ENCODE results near the gene PDS5A. TPM values are rescaled to one million over a fixed set of nuclear protein-coding genes. Genes with fewer than 3 reads are reported as not detected.

Gene PDS5A
- total RNA-seq, 4 donors from 2014 or later: 42.9 to 107 (median 68.9) TPM

- Histone ChIP-seq H3K4me1 (no peaks in the 10 kb centered on the region), H3K9me3 (no peaks in the 10 kb centered on the region), H3K36me3 (no peaks in the 10 kb centered on the region), H3K4me3 (no peak overlapping the region), H3K27me3 (no peaks in the 10 kb centered on the region), H3K27ac (no peak overlapping the region)
- no peak for DNase-seq
- TF ChIP-seq POLR2A (IDR thresholded peaks at IDR 0.05): no peak
- no peak for TF ChIP-seq CTCF (IDR thresholded peaks at IDR 0.05)
- intact Hi-C loops (cut with DNase I; ENCODE audit: low total_unique reads): no loop called here
These were observed 112.4 kb downstream of the PDS5A start for GRCh38 chr4:39865280-39865679.

GRCh38 chr4:39864391-39864790 lies 113.3 kb downstream of the PDS5A start:
- intact Hi-C loops (cut with DNase I; ENCODE audit: low total_unique reads): no loop called here
- no peaks in the 10 kb centered on the region for H3K9me3 ChIP-seq
- H3K36me3 ChIP-seq: no peaks in the 10 kb centered on the region
- no peak overlapping the region for H3K4me3 ChIP-seq
- H3K4me1 ChIP-seq: no peaks in the 10 kb centered on the region
- no peak overlapping the region for H3K27ac ChIP-seq
- H3K27me3 ChIP-seq: no peaks in the 10 kb centered on the region
- TF ChIP-seq POLR2A (IDR thresholded peaks at IDR 0.05) (no peak), CTCF (IDR thresholded peaks at IDR 0.05) (no peak)
- DNase-seq: no peak

GRCh38 chr4:39860804-39861203 lies 116.9 kb downstream of the PDS5A start:
- no peak for DNase-seq
- TF ChIP-seq CTCF (IDR thresholded peaks at IDR 0.05): no peak
- no peak for TF ChIP-seq POLR2A (IDR thresholded peaks at IDR 0.05)
- Histone ChIP-seq H3K4me1 (no peaks in the 10 kb centered on the region), H3K36me3 (no peaks in the 10 kb centered on the region), H3K27ac (no peak overlapping the region), H3K4me3 (no peak overlapping the region), H3K9me3 (no peaks in the 10 kb centered on the region), H3K27me3 (no peaks in the 10 kb centered on the region)
- intact Hi-C loops (cut with DNase I; ENCODE audit: low total_unique reads): no loop called here

- DNase-seq: no peak
- Histone ChIP-seq H3K27me3 (no peaks in the 10 kb centered on the region), H3K27ac (no peak overlapping the region), H3K9me3 (no peaks in the 10 kb centered on the region), H3K4me3 (no peak overlapping the region), H3K36me3 (no peaks in the 10 kb centered on the region), H3K4me1 (no peaks in the 10 kb centered on the region)
- TF ChIP-seq CTCF (IDR thresholded peaks at IDR 0.05) (no peak), POLR2A (IDR thresholded peaks at IDR 0.05) (no peak)
- intact Hi-C loops (cut with DNase I; ENCODE audit: low total_unique reads): no loop called here
These were observed 121.7 kb downstream of the PDS5A start for GRCh38 chr4:39855909-39856512.

- intact Hi-C loops (cut with DNase I; ENCODE audit: low total_unique reads): no loop called here
- H3K4me1 ChIP-seq: no peaks in the 10 kb centered on the region
- no peaks in the 10 kb centered on the region for H3K9me3 ChIP-seq
- H3K36me3 ChIP-seq: no peaks in the 10 kb centered on the region
- H3K27ac ChIP-seq: no peak overlapping the region
- TF ChIP-seq POLR2A (IDR thresholded peaks at IDR 0.05): no peak
- no peak for TF ChIP-seq CTCF (IDR thresholded peaks at IDR 0.05)
- H3K4me3 ChIP-seq: no peak overlapping the region
- DNase-seq: no peak
- H3K27me3 ChIP-seq: no peaks in the 10 kb centered on the region
These were observed 125.1 kb downstream of the PDS5A start for GRCh38 chr4:39852636-39853035.
